ENCODE measurements around the gene BRK1.

DNA sequence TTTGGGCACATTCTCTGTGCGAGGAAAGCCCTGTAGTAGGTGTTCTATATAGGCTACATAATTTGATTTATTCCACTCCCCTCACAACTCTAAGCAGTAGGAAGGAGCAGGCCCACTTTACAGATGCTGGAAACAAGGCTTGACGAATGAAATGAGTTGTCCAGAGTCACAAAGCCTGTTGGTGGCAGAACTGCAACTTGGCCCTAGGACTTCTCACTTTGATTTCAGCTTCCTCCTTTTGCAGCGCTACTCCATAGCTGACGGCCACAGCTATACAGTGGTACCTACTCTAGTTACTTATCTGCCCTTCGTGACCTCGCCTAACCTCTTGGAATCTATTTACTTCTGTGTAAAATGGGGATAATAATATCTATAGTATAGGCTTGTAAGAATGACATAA is 46.7 kb downstream of the BRK1 start:
- TF ChIP-seq POLR2AphosphoS5 (IDR thresholded peaks at IDR 0.05; ENCODE audit: low read depth, low read length): no peak
- no peak for TF ChIP-seq MAX (IDR thresholded peaks at IDR 0.05; ENCODE audit: low read depth)
